Measurements from ENCODE around the gene GAB1.

The GAB1 gene

GRCh38 chr4:143424276-143424675 is 87.6 kb downstream of the GAB1 start:
- DNase-seq: no peak

- DNase-seq: no peak
Observed at GRCh38 chr4:143431526-143432257, 95.0 kb downstream of the GAB1 start.

DNA sequence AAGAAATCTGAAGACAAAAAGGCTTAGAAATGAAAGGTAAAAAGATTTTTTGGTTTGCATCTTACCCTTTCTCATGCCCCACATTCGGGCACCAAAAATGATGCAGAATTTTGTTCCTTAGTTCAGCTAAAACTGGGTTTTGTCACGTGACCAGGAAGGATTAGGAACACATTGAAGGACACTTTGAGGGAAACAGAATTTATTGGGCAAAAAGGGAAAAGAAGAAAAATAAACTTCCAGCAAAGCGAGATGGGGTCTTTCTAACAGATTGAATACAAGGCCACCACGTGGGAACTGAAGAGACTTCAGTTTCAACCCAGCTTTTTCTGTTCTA is 95.5 kb downstream of the GAB1 start:
- DNase-seq: no peak

- no peak for DNase-seq
Observed at GRCh38 chr4:143433231-143433630, 96.6 kb downstream of the GAB1 start.

DNA sequence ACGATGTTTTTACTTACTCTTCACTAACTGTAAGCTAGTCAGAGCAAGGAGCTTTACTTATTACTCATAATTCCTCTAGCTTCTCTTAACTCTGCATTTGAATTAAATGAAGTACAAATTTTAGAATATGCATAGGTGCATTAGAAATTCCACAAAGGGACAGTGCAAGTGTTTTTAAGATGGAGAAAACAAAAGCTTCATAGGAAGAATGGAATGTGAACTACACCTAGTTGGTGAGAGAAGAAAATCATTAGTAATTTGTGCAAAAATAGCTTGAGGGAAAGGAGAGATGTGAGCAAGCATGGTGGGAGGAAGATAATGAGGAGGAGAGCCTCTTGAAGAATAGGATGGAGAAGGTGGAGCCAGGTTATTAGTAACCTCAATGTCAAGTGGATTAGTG is 99.3 kb downstream of the GAB1 start:
- no peak for DNase-seq

- no peak for DNase-seq
Observed at GRCh38 chr4:143437476-143437875, 100.8 kb downstream of the GAB1 start.

DNA sequence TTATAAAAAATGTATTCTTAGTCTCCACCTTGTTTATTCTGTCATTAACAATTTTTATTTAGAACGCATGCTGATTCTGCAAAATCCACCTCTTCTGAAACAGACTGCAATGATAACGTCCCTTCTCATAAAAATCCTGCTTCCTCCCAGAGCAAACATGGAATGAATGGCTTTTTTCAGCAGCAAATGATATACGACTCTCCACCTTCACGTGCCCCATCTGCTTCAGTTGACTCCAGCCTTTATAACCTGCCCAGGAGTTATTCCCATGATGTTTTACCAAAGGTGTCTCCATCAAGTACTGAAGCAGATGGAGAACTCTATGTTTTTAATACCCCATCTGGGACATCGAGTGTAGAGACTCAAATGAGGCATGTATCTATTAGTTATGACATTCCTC is 101.3 kb downstream of the GAB1 start:
- DNase-seq: no peak

GRCh38 chr4:143438710-143439109 is 102.0 kb downstream of the GAB1 start:
- DNase-seq: no peak

DNA sequence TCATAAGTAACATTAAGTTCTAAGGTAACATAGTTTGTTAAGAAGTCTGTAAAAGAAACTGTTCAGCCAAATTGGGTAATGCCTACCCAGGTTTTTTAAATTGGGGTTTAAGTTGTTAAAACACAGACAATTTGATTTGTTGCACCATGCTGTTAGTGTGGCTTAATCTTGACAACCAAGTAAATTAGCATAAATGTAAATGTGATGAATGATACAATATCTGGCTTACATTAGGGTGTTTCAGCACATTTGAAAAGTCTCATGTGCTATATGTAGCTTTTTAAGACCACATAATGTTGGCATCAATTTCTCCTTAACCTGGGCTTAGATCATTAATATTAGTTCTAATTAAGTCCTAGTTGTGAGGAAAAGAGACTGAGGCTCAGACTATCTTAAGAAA is 104.4 kb downstream of the GAB1 start:
- no peak for DNase-seq

DNA sequence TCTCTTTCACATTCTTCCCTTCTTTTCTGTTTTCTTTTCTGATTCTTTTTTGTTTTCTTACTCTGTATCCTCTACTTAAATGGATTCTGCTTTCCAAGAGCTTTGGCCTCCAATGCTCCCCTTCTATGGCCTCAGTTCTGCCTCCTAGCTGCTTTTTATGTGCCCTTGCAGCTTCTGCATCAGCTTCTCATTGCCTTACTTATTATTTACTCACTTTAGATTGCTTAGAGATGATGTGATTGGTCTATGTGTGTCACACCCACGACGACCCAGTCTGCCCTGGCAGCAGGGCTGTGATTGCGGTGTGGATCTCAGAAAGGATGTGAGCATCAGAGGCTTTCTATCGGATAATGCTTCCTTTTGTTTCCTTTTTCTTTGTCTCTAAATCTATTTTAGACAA is 105.0 kb downstream of the GAB1 start:
- no peak for DNase-seq

DNA sequence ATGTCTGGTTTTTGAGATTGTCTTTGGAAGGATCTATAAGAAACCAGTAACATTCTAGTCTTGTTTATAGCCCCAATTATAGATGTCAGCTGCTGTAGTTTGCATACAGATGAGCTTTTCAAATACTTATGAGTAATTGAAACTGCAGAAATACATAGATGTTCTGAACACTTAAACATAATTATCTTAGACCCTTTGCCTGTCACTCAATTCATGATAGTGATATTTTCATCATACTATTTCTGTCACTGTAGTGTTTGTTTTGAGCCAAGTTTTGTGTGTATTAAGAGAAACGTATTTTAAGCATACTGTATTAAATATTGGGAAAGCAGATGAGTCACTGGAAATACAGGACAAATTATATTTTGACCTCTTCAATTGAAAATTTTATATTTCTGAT is 107.1 kb downstream of the GAB1 start:
- DNase-seq: no peak

GRCh38 chr4:143451186-143451585 is 114.5 kb downstream of the GAB1 start:
- DNase-seq: no peak

GRCh38 chr4:143455211-143455610 is 118.5 kb downstream of the GAB1 start:
- no peak for DNase-seq

GRCh38 chr4:143458966-143459365 is 122.3 kb downstream of the GAB1 start:
- no peak for DNase-seq

GRCh38 chr4:143473334-143474126 is 136.9 kb downstream of the GAB1 start:
- no peak for DNase-seq

DNA sequence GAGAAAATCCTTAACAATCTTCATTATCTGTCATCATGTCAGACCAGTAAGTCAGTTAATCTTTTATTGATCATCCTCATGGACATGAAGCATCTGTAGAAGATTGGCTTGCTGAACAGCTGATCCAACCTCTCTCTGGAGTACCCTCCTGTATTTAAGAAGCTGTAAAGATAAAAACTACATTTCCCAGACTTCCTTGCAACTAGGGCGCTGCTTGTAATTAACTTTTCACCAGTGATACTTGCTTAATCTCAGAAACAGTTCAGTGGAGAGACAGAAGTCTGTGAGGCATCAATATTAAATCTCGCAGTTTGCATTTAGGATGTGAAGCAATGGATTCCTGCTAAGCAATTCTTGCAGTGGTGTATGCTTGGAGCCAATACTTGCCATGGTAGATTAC is 140.8 kb downstream of the GAB1 start:
- no peak for DNase-seq

GRCh38 chr4:143481361-143481760 is 144.7 kb downstream of the GAB1 start:
- DNase-seq: no peak

GRCh38 chr4:143482840-143483239 is 146.2 kb downstream of the GAB1 start:
- no peak for DNase-seq

DNA sequence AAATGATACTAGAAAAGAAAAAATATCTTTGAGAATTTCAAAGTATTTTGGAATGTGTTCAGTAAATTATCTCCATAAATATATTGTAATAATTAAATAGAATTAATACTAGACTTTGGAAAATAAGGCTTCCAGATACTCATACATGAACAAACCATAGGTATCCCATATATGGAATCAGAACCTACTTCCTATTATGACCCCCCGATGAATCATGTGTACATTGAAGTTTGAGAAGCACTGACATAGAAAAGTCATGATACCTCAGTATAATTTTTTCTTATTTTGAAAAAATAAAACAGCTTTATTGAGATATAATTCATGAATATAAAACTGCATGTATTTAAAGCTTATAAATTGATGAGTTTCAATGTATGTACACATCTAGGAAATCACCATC is 149.6 kb downstream of the GAB1 start:
- no peak for DNase-seq

GRCh38 chr4:143488687-143489086 is 152.0 kb downstream of the GAB1 start:
- no peak for DNase-seq

GRCh38 chr4:143489106-143489505 is 152.4 kb downstream of the GAB1 start:
- no peak for DNase-seq

DNA sequence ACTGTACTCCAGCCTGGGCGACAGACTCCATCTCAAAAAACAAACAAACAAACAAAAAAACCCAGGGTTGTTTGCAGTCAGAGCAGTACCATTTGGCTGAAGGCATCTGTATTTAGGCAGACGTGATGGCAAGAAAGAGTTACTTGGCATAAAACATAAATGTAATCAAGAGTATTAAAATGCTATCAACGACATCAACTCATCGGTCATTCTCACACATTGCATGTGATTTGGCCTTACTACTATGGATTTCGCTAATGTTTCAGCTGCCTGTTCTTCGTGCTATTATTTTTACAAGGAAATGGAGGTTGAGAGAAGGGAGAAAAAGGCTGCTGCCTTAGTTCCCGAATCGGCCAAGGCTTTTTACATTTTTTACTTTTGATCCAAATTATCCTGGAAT is 161.3 kb downstream of the GAB1 start:
- no peak for DNase-seq

DNA sequence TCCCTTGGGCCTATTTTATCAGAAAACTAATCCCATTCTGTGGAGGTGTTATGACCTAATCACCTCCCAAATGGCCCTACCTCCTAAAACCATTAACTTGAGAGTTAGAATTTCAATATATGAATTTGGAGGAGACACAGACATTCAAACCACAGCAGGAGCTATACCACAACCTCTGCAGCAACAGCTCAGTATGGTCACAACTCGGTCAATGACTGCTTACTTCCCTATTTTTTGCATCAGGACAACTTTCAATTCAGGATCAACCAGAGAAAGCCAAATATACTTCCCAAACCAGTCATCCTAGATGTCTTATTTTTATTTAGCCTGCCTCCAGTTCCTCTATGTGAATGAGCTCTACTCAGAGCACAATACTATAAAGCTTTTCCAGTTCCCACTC is 165.6 kb downstream of the GAB1 start:
- no peak for DNase-seq

- no peak for DNase-seq
Observed at GRCh38 chr4:143506031-143506430, 169.4 kb downstream of the GAB1 start.

GRCh38 chr4:143511906-143512305 is 175.2 kb downstream of the GAB1 start:
- DNase-seq: no peak

All from CD4-positive, alpha-beta T cell treated with Interleukin-15 for 1 hour (primary cell).